Left forelimb (tissue), 1 donor: ENCODE measurements around the gene SLC9A1.

Experiments used
- DNase-seq: peaks from one replicate; pipeline ENCODE4 v3.0.0-alpha.2; 2018; ENCODE audit warnings: low spot score

SLC9A1 gene

GRCh38 chr1:27070390-27071048 is 84.4 kb downstream of the SLC9A1 start:
- no peak for DNase-seq

- no peak for DNase-seq
These were observed 86.0 kb downstream of the SLC9A1 start for GRCh38 chr1:27068922-27069321.

- no peak for DNase-seq
These were observed 88.8 kb downstream of the SLC9A1 start for GRCh38 chr1:27065999-27066630.

GRCh38 chr1:27060891-27061290 is 94.0 kb downstream of the SLC9A1 start:
- DNase-seq: no peak

GRCh38 chr1:27058966-27059669 is 95.8 kb downstream of the SLC9A1 start:
- no peak for DNase-seq

GRCh38 chr1:27057801-27058625 is 96.9 kb downstream of the SLC9A1 start:
- DNase-seq: no peak

- no peak for DNase-seq
These were observed 97.5 kb downstream of the SLC9A1 start for GRCh38 chr1:27057389-27057788.

GRCh38 chr1:27053977-27054753 is 100.8 kb downstream of the SLC9A1 start:
- no peak for DNase-seq

GRCh38 chr1:27052527-27052926 is 102.4 kb downstream of the SLC9A1 start:
- DNase-seq: no peak

- no peak for DNase-seq
These were observed 105.3 kb downstream of the SLC9A1 start for GRCh38 chr1:27049607-27050006.

GRCh38 chr1:27049100-27049499 is 105.8 kb downstream of the SLC9A1 start:
- DNase-seq: no peak
